GM12878 (cell line): ENCODE results near the gene IL22RA2. TPM values are rescaled to one million over a fixed set of nuclear protein-coding genes. Genes with fewer than 3 reads are reported as not detected.

ENCODE experiments used
- CBX3 ChIP-seq: fragments of 200-600 bp; sonication (generic); IDR thresholded peaks from 2 replicates; pipeline ENCODE4 v1.6.1; 2016; ENCODE audit warnings: low read depth, borderline replicate concordance
- CHD4 ChIP-seq: fragments of 200-600 bp; sonication (generic); IDR thresholded peaks from 2 replicates; pipeline ENCODE4 v1.6.1; 2016; ENCODE audit warnings: mild to moderate bottlenecking
- CREB1 ChIP-seq: IDR thresholded peaks from 2 replicates; pipeline ENCODE4 v1.6.1; 2012; ENCODE audit warnings: low read depth, mild to moderate bottlenecking, inconsistent platforms
- EED ChIP-seq: sonication (generic); IDR thresholded peaks from 2 replicates; pipeline ENCODE4 v1.6.1; 2016; ENCODE audit warnings: antibody characterized with exemption, low read depth
- ELK1 ChIP-seq: IDR thresholded peaks from 2 replicates; pipeline ENCODE4 v1.6.1; 2012; ENCODE audit warnings: low read depth, low read length, improper control_type of control experiment
- ESRRA ChIP-seq: IDR thresholded peaks from 2 replicates; pipeline ENCODE4 v1.6.1; 2012; ENCODE audit warnings: mild to moderate bottlenecking, low read length, improper control_type of control experiment
- ETV6 ChIP-seq, 2 experiments: fragments of 450-650 bp in 1 of 2; IDR thresholded peaks in 1 of 2; conservative IDR thresholded peaks in 1 of 2; 2 replicates each; pipeline ENCODE4 v1.6.1; 2014; ENCODE audit warnings: antibody characterized with exemption in 1 of 2, borderline replicate concordance in 1 of 2, low read depth in 1 of 2, mild to moderate bottlenecking in 1 of 2, moderate library complexity in 1 of 2
- EZH2 ChIP-seq: IDR thresholded peaks from 2 replicates; pipeline ENCODE4 v1.6.1; 2012; ENCODE audit warnings: low read depth, mild to moderate bottlenecking, control low read depth, inconsistent platforms, low read length, borderline replicate concordance; ENCODE audit not compliant: control insufficient read depth
- FOXK2 ChIP-seq: fragments of 450-650 bp; IDR thresholded peaks from 2 replicates; pipeline ENCODE4 v1.6.1; 2017; ENCODE audit warnings: mild to moderate bottlenecking, moderate library complexity
- MYB ChIP-seq: fragments of 150-350 bp; IDR thresholded peaks from 2 replicates; pipeline ENCODE4 v1.6.1; 2014; ENCODE audit warnings: mild to moderate bottlenecking, low read depth, low read length, borderline replicate concordance
- NFYB ChIP-seq: IDR thresholded peaks from 2 replicates; pipeline ENCODE4 v1.6.1; 2011; ENCODE audit warnings: low read depth, mild to moderate bottlenecking, low read length, improper control_type of control experiment, moderate library complexity; ENCODE audit not compliant: insufficient read depth
- POU2F2 ChIP-seq: IDR thresholded peaks from 3 replicates; pipeline ENCODE4 v1.6.1; 2011; ENCODE audit warnings: low read depth, mild to moderate bottlenecking, low read length, borderline replicate concordance
- RBBP5 ChIP-seq: fragments of 200-600 bp; sonication (generic); conservative IDR thresholded peaks from 2 replicates; pipeline ENCODE4 v1.6.1; 2016
- REST ChIP-seq: IDR thresholded peaks from 2 replicates; pipeline ENCODE4 v1.6.1; 2012; ENCODE audit warnings: mild to moderate bottlenecking, low read depth, low read length
- SIN3A ChIP-seq: IDR thresholded peaks from 2 replicates; pipeline ENCODE4 v1.6.1; 2012; ENCODE audit warnings: low read depth, low read length, improper control_type of control experiment
- STAT3 ChIP-seq: IDR thresholded peaks from 2 replicates; pipeline ENCODE4 v1.6.1; 2011; ENCODE audit warnings: low read depth, low read length, improper control_type of control experiment
- WRNIP1 ChIP-seq: IDR thresholded peaks from 2 replicates; pipeline ENCODE4 v1.6.1; 2011; ENCODE audit warnings: low read depth, low read length, improper control_type of control experiment, borderline replicate concordance
- ZNF24 ChIP-seq: fragments of 450-650 bp; IDR thresholded peaks from 2 replicates; pipeline ENCODE4 v1.6.1; 2017; ENCODE audit warnings: antibody characterized with exemption, mild to moderate bottlenecking
- ZNF687 ChIP-seq: fragments of 450-650 bp; IDR thresholded peaks from 2 replicates; pipeline ENCODE4 v1.6.1; 2017; ENCODE audit warnings: mild to moderate bottlenecking, moderate library complexity
- polyA plus RNA-seq, 11 experiments: library from polyadenylated mRNA; depleted of rRNA in 4 of 11; unstranded in 6 of 11; stranded (reverse) in 5 of 11; fragments of >200 nt; fragmentation: Nextera tagmentation in 4 of 11; fragmentation: Illumina TruSeq in 1 of 11; extraction: Ambion mirVana in 4 of 11; extraction: Trizol in 1 of 11; gene quantifications; 1 replicate in 1 of 11; 2 replicates in 10 of 11; pipeline versions ENCODE4 v1.2.1 to v1.2.3, GENCODE V29; 2011 to 2016; ENCODE audit warnings: inconsistent platforms in 2 of 11, missing spikeins in 2 of 11, low read depth in 1 of 11
- total RNA-seq, 4 experiments: library from RNA; depleted of rRNA in 3 of 4; stranded (reverse); fragments of >200 nt in 3 of 4; fragmentation: Illumina TruSeq in 1 of 4; extraction: Trizol in 1 of 4; gene quantifications; 2 replicates each; pipeline versions ENCODE4 v1.2.1 to v1.2.3, GENCODE V29; 2013 to 2021
- TF ChIP-seq, protein P1 (sequence below): fragments of 450-650 bp; IDR thresholded peaks from 2 replicates; pipeline ENCODE4 v1.6.1; 2018; ENCODE audit warnings: mild to moderate bottlenecking, low read depth, moderate library complexity; ENCODE audit not compliant: partially characterized antibody

Gene IL22RA2
- total and polyA plus RNA-seq, 10 of the 15 experiments (the other 5 are each of a cell fraction or from before 2014, with no cell fraction given) = 0.05 to 0.22 (median 0.09) TPM; not detected in 3

DNA sequence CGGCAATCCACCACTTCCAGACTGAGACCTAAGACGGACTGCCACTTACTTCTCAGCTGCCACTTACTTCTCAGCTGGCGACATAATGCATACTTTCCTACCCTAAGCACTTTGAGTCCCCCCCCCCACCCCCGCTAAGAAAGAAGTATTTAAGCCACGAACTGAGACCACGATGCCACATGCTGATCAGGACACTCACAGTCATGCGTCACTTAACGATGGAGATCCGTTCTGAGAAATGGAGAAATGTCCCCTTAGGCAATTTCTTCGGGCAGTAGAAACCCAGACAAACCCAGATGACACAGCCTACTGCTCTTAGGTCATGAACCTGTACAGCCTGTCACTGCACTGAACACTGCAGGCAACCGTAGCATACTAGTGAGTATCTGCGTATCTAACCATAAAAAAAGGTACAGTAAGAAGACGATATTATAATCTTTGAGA, 45.1 kb upstream of the IL22RA2 start (continued):
- TF ChIP-seq MYB = no peak
- no peak for TF ChIP-seq STAT3
- TF ChIP-seq WRNIP1 = no peak
- TF ChIP-seq CHD4 = no peak
- TF ChIP-seq EED = 0 out of 2 replicates have a peak, but pooled peaks have one; percentile 20
- TF ChIP-seq RBBP5 = no peak
- TF ChIP-seq POU2F2 = peak; percentile 84; the same call in 2 of the 3 replicates
- TF ChIP-seq ZNF687 = peak; percentile 47
- TF ChIP-seq ESRRA = no peak
- TF ChIP-seq, protein P1, sequence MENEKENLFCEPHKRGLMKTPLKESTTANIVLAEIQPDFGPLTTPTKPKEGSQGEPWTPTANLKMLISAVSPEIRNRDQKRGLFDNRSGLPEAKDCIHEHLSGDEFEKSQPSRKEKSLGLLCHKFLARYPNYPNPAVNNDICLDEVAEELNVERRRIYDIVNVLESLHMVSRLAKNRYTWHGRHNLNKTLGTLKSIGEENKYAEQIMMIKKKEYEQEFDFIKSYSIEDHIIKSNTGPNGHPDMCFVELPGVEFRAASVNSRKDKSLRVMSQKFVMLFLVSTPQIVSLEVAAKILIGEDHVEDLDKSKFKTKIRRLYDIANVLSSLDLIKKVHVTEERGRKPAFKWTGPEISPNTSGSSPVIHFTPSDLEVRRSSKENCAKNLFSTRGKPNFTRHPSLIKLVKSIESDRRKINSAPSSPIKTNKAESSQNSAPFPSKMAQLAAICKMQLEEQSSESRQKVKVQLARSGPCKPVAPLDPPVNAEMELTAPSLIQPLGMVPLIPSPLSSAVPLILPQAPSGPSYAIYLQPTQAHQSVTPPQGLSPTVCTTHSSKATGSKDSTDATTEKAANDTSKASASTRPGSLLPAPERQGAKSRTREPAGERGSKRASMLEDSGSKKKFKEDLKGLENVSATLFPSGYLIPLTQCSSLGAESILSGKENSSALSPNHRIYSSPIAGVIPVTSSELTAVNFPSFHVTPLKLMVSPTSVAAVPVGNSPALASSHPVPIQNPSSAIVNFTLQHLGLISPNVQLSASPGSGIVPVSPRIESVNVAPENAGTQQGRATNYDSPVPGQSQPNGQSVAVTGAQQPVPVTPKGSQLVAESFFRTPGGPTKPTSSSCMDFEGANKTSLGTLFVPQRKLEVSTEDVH = no peak
- no peak for TF ChIP-seq NFYB
- TF ChIP-seq SIN3A = 0 out of 2 replicates have a peak, but pooled peaks have one; percentile 45
- peak in 1 of 2 experiments; percentile 41; a peak in 1 of 4 replicates for TF ChIP-seq ETV6 (conservative IDR thresholded peaks at IDR 0.05 in 1 of 2, IDR thresholded peaks at IDR 0.05 in 1 of 2; ENCODE audit: borderline replicate concordance in 1 of 2, low read depth in 1 of 2)
- no peak for TF ChIP-seq CBX3
- no peak for TF ChIP-seq FOXK2
- TF ChIP-seq CREB1 = peak; percentile 83
- TF ChIP-seq ZNF24 = no peak
- no peak for TF ChIP-seq REST
- TF ChIP-seq EZH2 = no peak
- no peak for TF ChIP-seq ELK1
